CD8-positive, alpha-beta memory T cell (primary cell): Measurements from ENCODE around the gene LASP1NB.
"Not testable (repeated sequence)": the region's sequence is repeated elsewhere in the genome, so short reads cannot be mapped to it uniquely, and the experiment has no call there.

ENCODE experiments used
- CTCF ChIA-PET: fragments of 350-600 bp; sonication (Branson Sonifier 250); formaldehyde crosslinking; loops from one replicate; lab custom pipeline; 2021; ENCODE audit warnings: antibody characterized with exemption; lab: Charles Lee
- POLR2A ChIA-PET: fragments of 350-600 bp; sonication (Branson Sonifier 250); formaldehyde crosslinking; loops from one replicate; lab custom pipeline; 2021; ENCODE audit warnings: antibody characterized with exemption; lab: Charles Lee
- DNase-seq, 5 donors: peaks; one replicate each; pipeline versions ENCODE4 v3.0.0 to v3.0.0-alpha.2; 2020 to 2022; ENCODE audit warnings: mixed read lengths in 1 of 5
- H3K27ac ChIP-seq: one replicate; pipeline ENCODE4 v1.7.0; 2013; ENCODE audit warnings: low read depth, mild to moderate bottlenecking, low read length, moderate library complexity
- H3K27me3 ChIP-seq: 2 replicates; pipeline ENCODE4 v1.7.0; 2013; ENCODE audit warnings: low read length, mild to moderate bottlenecking; ENCODE audit not compliant: insufficient read depth, poor library complexity, severe bottlenecking
- H3K36me3 ChIP-seq: 2 replicates; pipeline ENCODE4 v1.7.0; 2013; ENCODE audit warnings: mild to moderate bottlenecking, low read length, moderate library complexity; ENCODE audit not compliant: insufficient read depth
- H3K4me1 ChIP-seq: 2 replicates; pipeline ENCODE4 v1.7.0; 2013; ENCODE audit warnings: mild to moderate bottlenecking, low read length, moderate library complexity; ENCODE audit not compliant: insufficient read depth
- H3K4me3 ChIP-seq: 2 replicates; pipeline ENCODE4 v1.7.0; 2013; ENCODE audit warnings: mild to moderate bottlenecking, low read length
- H3K9me3 ChIP-seq: 2 replicates; pipeline ENCODE4 v1.7.0; 2013; ENCODE audit warnings: mild to moderate bottlenecking, low read length
- H3K27ac Mint-ChIP-seq, 8 donors: one replicate each; pipeline ENCODE4 v1.8.0; 2020 to 2021; ENCODE audit warnings: mixed read lengths in 8 of 8, mild to moderate bottlenecking in 6 of 8, inconsistent platforms in 3 of 8, moderate library complexity in 3 of 8
- H3K27me3 Mint-ChIP-seq, 2 donors: one replicate each; pipeline ENCODE4 v1.8.0; 2020 to 2021; ENCODE audit warnings: mixed read lengths in 2 of 2, mild to moderate bottlenecking in 1 of 2, moderate library complexity in 1 of 2
- H3K36me3 Mint-ChIP-seq, 3 donors: one replicate each; pipeline ENCODE4 v1.8.0; 2020 to 2021; ENCODE audit warnings: mixed read lengths in 3 of 3, inconsistent platforms in 1 of 3, mild to moderate bottlenecking in 1 of 3
- H3K4me1 Mint-ChIP-seq, 3 donors: one replicate each; pipeline ENCODE4 v1.8.0; 2020 to 2021; ENCODE audit warnings: mixed read lengths in 3 of 3, inconsistent platforms in 1 of 3, mild to moderate bottlenecking in 1 of 3
- H3K4me3 Mint-ChIP-seq, 7 donors: one replicate each; pipeline ENCODE4 v1.8.0; 2020 to 2021; ENCODE audit warnings: mixed read lengths in 7 of 7, mild to moderate bottlenecking in 6 of 7, moderate library complexity in 4 of 7, inconsistent platforms in 2 of 7
- H3K9me3 Mint-ChIP-seq, 5 donors: one replicate each; pipeline ENCODE4 v1.8.0; 2020 to 2022; ENCODE audit warnings: mixed read lengths in 5 of 5, mild to moderate bottlenecking in 3 of 5, moderate library complexity in 2 of 5, inconsistent platforms in 1 of 5

The LASP1NB gene

DNA sequence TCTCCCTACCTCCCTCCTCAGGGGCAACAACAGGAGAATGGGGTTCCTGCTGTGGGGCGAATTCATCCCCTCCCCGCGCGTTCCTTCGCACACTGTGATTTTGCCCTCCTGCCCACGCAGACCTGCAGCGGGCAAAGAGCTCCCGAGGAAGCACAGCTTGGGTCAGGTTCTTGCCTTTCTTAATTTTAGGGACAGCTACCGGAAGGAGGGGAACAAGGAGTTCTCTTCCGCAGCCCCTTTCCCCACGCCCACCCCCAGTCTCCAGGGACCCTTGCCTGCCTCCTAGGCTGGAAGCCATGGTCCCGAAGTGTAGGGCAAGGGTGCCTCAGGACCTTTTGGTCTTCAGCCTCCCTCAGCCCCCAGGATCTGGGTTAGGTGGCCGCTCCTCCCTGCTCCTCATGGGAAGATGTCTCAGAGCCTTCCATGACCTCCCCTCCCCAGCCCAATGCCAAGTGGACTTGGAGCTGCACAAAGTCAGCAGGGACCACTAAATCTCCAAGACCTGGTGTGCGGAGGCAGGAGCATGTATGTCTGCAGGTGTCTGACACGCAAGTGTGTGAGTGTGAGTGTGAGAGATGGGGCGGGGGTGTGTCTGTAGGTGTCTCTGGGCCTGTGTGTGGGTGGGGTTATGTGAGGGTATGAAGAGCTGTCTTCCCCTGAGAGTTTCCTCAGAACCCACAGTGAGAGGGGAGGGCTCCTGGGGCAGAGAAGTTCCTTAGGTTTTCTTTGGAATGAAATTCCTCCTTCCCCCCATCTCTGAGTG is 5.9 kb upstream of the LASP1NB start:
- DNase-seq, result peak in 1 of 5 donors; percentile 30
- peak overlapping the region in 4 of 8 donors; percentile 21 to 74 (median 44) for H3K27ac Mint-ChIP-seq
- CTCF ChIA-PET, result no interaction called here
- peaks cover 19 to 34% (median 23%) of the 10 kb centered on the region in 3 donors for H3K4me1 Mint-ChIP-seq
- peaks cover 6 to 72% (median 11%) of the 10 kb centered on the region in 3 donors for H3K36me3 Mint-ChIP-seq
- no peaks in the 10 kb centered on the region for H3K9me3 Mint-ChIP-seq
- H3K4me3 ChIP-seq, result no peak overlapping the region
- no peak overlapping the region for H3K4me3 Mint-ChIP-seq
- no peaks in the 10 kb centered on the region for H3K27me3 ChIP-seq
- no peaks in the 10 kb centered on the region for H3K4me1 ChIP-seq
- H3K27me3 Mint-ChIP-seq, result peaks cover 0 to 2% of the 10 kb centered on the region in 2 donors
- POLR2A ChIA-PET, result no interaction called here
- H3K9me3 ChIP-seq, result no peaks in the 10 kb centered on the region
- no peak overlapping the region for H3K27ac ChIP-seq
- peaks cover 43% of the 10 kb centered on the region for H3K36me3 ChIP-seq

DNA sequence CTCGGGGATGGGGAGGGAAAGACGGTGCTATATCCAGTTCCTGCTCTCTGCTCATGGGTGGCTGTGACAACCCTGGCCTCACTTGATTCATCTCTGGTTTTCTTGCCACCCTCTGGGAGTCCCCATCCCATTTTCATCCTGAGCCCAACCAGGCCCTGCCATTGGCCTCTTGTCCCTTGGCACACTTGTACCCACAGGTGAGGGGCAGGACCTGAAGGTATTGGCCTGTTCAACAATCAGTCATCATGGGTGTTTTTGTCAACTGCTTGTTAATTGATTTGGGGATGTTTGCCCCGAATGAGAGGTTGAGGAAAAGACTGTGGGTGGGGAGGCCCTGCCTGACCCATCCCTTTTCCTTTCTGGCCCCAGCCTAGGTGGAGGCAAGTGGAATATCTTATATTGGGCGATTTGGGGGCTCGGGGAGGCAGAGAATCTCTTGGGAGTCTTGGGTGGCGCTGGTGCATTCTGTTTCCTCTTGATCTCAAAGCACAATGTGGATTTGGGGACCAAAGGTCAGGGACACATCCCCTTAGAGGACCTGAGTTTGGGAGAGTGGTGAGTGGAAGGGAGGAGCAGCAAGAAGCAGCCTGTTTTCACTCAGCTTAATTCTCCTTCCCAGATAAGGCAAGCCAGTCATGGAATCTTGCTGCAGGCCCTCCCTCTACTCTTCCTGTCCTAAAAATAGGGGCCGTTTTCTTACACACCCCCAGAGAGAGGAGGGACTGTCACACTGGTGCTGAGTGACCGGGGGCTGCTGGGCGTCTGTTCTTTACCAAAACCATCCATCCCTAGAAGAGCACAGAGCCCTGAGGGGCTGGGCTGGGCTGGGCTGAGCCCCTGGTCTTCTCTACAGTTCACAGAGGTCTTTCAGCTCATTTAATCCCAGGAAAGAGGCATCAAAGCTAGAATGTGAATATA is 4.8 kb upstream of the LASP1NB start:
- Histone ChIP-seq H3K4me1 (peaks cover 10% of the 10 kb centered on the region), H3K36me3 (peaks cover 32% of the 10 kb centered on the region), H3K27ac (no peak overlapping the region), H3K4me3 (no peak overlapping the region), H3K9me3 (no peaks in the 10 kb centered on the region), H3K27me3 (no peaks in the 10 kb centered on the region)
- Mint-ChIP-seq H3K4me1 (peaks cover 27 to 43% (median 33%) of the 10 kb centered on the region in 3 donors), H3K27me3 (peaks cover 0 to 2% of the 10 kb centered on the region in 2 donors), H3K9me3 (no peaks in the 10 kb centered on the region), H3K4me3 (peak overlapping the region in 1 of 7 donors; percentile 27), H3K27ac (peak overlapping the region in 6 of 8 donors; percentile 70 to 90 (median 80)), H3K36me3 (peaks cover 6 to 61% (median 11%) of the 10 kb centered on the region in 3 donors)
- DNase-seq, result no peak
- ChIA-PET POLR2A (no interaction called here), CTCF (interaction anchor here (1.4 kb wide), 1 partner anchor 232 kb away, joined by 4 read pairs; no protein-coding TSS in a partner anchor)

DNA sequence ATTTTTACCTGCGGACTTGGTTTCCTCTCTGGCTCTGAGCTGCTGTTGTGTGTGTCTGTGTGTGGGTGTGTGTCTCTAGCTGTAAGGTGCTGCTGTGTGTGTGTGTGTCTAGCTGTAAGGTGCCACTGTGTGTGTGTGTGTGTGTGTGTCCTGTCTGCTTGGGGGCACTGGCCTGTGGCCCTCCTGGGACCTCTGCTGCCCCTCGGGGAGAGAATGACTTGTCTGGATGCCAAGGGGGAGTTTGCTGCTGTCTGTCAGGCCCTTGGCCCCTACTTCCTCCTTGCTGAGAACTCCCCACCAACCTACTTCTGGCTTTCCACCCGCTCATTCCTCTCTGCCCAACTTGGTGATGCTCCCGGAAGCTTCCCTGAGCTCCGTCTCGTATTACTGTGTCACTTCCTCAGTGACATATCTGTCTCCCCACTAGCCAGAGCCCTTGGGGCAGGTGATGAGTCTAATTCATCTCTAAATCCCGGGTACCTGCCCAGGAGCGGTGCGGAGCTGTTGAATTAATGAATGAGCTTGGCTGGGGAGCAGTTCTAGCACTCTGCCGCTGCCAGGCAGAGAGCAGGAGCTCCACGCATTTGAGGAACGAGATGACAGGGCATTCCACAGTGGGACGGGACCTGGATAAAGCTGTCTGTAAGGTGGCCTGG is 3.5 kb upstream of the LASP1NB start:
- H3K27ac ChIP-seq, result no peak overlapping the region
- H3K4me1 Mint-ChIP-seq, result peaks cover 37 to 50% (median 39%) of the 10 kb centered on the region in 3 donors
- H3K27me3 ChIP-seq, result no peaks in the 10 kb centered on the region
- no peaks in the 10 kb centered on the region for H3K9me3 Mint-ChIP-seq
- H3K4me1 ChIP-seq, result peaks cover 23% of the 10 kb centered on the region
- H3K27ac Mint-ChIP-seq, result peak overlapping the region in 7 of 8 donors; percentile 12 to 84 (median 36)
- POLR2A ChIA-PET, result interaction anchor here (1.0 to 1.8 kb wide), 3 partner anchors 20 to 50 kb away, joined by 3 to 7 read pairs (median 4); no protein-coding TSS in a partner anchor
- no peak overlapping the region for H3K4me3 Mint-ChIP-seq
- no peaks in the 10 kb centered on the region for H3K9me3 ChIP-seq
- CTCF ChIA-PET, result interaction anchor here (1.4 to 5.8 kb wide), 4 partner anchors 45 to 231 kb away, joined by 4 to 52 read pairs (median 10); partner anchors contain the start of gene LASP1
- no peak overlapping the region for H3K4me3 ChIP-seq
- H3K36me3 Mint-ChIP-seq, result peaks cover 6 to 50% (median 13%) of the 10 kb centered on the region in 3 donors
- DNase-seq, result no peak
- H3K27me3 Mint-ChIP-seq, result peaks cover 0 to 2% of the 10 kb centered on the region in 2 donors
- H3K36me3 ChIP-seq, result peaks cover 25% of the 10 kb centered on the region

DNA sequence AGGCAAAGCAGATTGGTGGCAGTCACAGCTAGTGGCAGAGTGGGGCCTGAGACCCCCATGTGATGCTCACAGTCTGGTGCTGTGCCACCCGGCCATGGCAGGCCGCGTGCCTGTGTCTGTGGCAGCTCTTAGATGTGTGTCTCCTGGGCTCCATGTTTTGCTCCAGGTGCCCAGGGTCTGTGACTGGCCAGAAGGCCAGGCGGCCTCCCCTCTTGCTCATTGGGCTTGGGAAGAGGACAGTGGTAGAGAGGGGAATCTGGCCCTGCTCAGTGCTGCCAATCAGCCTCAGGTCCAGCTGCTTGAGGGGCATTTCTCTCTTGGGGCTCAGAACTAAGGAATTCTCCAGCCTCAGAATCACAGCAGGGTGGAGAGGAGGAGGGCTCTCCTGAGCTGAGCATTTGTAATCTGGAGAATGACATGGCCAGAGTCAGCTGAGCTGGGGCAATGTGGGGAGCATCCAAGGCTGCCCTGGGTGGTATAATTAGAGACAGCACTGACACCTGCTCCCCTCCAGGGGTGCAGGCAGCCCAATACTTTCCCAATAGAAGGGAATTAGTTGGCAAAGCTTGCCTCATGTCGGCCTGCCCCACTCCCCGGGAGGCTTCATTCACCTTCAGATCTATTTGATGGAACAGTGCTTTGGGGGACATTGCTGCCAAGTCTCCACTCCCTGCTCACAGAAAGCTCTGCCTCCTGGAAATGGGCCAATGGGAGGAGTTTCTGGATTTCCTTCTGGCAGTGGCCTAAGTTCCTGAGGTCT is 2.7 kb upstream of the LASP1NB start:
- H3K36me3 ChIP-seq, result peaks cover 23% of the 10 kb centered on the region
- POLR2A ChIA-PET, result interaction anchor here (1.0 to 1.8 kb wide), 3 partner anchors 21 to 51 kb away, joined by 3 to 7 read pairs (median 4); no protein-coding TSS in a partner anchor
- H3K4me1 ChIP-seq, result peaks cover 24% of the 10 kb centered on the region
- Mint-ChIP-seq H3K36me3 (peaks cover 0 to 42% (median 8%) of the 10 kb centered on the region in 3 donors), H3K27me3 (peaks cover 0 to 2% of the 10 kb centered on the region in 2 donors), H3K4me3 (no peak overlapping the region), H3K9me3 (no peaks in the 10 kb centered on the region), H3K27ac (peak overlapping the region in 3 of 8 donors; percentile 15 to 35 (median 30)), H3K4me1 (peaks cover 35 to 48% (median 36%) of the 10 kb centered on the region in 3 donors)
- H3K4me3 ChIP-seq, result no peak overlapping the region
- no peaks in the 10 kb centered on the region for H3K27me3 ChIP-seq
- H3K27ac ChIP-seq, result no peak overlapping the region
- DNase-seq, result no peak
- no peaks in the 10 kb centered on the region for H3K9me3 ChIP-seq
- CTCF ChIA-PET, result interaction anchor here (1.4 to 5.8 kb wide), 8 partner anchors 8 to 242 kb away, joined by 4 to 52 read pairs (median 14); partner anchors contain the start of gene LASP1

DNA sequence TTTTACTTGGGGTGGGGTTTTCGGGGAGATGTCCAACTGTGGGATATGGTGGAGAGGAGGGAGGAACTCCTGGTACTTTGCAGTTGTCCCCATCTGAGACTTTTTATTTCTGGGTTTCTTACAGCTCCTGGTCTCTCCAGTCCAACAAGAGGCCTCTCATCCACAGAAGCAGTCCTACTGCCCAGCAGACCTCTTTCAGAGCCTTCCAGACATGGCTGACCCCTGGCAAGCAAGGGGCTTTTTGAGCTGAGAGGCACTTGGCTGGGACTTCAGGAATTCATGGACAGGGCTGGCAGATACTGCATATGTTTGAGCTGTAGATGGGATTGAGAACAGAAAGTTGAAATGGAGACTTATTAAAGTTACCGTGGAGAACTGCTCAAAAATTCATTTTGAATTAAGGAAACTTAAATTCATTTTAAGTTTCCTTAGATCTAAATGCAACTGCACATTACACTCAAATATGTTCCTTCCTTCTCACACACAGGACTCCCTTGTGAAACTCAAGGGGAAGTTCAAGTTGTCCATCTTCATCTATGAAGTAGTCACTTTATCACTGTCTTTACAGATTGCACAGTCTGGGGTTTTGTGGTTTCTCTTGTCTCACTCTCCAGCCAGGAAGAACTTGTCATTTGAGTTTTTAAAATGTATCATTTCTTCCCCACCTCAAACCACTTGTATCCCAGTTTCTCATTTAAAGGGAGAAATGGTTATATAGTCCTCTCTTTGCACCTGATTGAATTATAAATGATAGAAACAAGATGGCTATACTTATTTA is 1.1 kb downstream of the LASP1NB start:
- ChIA-PET CTCF (interaction anchor here (0.7 to 5.8 kb wide), 6 partner anchors 14 to 248 kb away, joined by 3 to 52 read pairs (median 6); partner anchors contain the start of genes FBXO47 and LASP1), POLR2A (interaction anchor here (0.6 kb wide), 1 partner anchor 28 kb away, joined by 3 read pairs; no protein-coding TSS in a partner anchor)
- H3K4me1 ChIP-seq, result peaks cover 24% of the 10 kb centered on the region
- H3K9me3 Mint-ChIP-seq, result no peaks in the 10 kb centered on the region
- peak overlapping the region in 1 of 7 donors; percentile 50 for H3K4me3 Mint-ChIP-seq
- H3K4me1 Mint-ChIP-seq, result peaks cover 31 to 38% (median 32%) of the 10 kb centered on the region in 3 donors
- H3K36me3 ChIP-seq, result no peaks in the 10 kb centered on the region
- no peak for DNase-seq
- H3K4me3 ChIP-seq, result no peak overlapping the region
- peaks cover 0 to 7% (median 3%) of the 10 kb centered on the region in 3 donors for H3K36me3 Mint-ChIP-seq
- H3K27ac ChIP-seq, result no peak overlapping the region
- H3K9me3 ChIP-seq, result no peaks in the 10 kb centered on the region
- H3K27me3 Mint-ChIP-seq, result no peaks in the 10 kb centered on the region
- H3K27ac Mint-ChIP-seq, result peak overlapping the region in 6 of 8 donors; percentile 1 to 41 (median 28)
- no peaks in the 10 kb centered on the region for H3K27me3 ChIP-seq

DNA sequence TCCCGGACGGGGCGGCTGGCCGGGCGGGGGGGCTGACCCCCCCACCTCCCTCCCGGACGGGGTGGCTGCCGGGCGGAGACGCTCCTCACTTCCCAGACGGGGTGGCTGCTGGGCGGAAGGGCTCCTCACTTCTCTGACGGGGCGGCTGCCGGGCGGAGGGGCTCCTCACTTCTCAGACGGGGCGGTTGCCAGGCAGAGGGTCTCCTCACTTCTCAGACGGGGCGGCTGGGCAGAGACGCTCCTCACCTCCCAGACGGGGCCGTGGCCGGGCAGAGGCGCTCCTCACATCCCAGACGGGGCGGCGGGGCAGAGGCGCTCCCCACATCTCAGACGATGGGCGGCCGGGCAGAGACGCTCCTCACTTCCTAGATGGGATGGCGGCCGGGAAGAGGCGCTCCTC is 5.4 kb downstream of the LASP1NB start:
- H3K36me3 ChIP-seq, H3K36me3 Mint-ChIP-seq, H3K27me3 Mint-ChIP-seq, H3K9me3 ChIP-seq, H3K4me3 ChIP-seq, CTCF ChIA-PET, DNase-seq, H3K27ac ChIP-seq, H3K4me3 Mint-ChIP-seq, POLR2A ChIA-PET, H3K9me3 Mint-ChIP-seq, H3K27me3 ChIP-seq: not testable (repeated sequence)
- H3K4me1 ChIP-seq, result peaks cover 12% of the 10 kb centered on the region
- Mint-ChIP-seq H3K27ac (peak overlapping the region in 1 of 8 donors; percentile 43), H3K4me1 (peaks cover 13 to 15% (median 14%) of the 10 kb centered on the region in 3 donors)
